Neural cell (in vitro differentiated cells): Measurements from ENCODE around the gene CCDC68. TPM values are rescaled to one million over a fixed set of nuclear protein-coding genes. Genes with fewer than 3 reads are reported as not detected.

Source experiments
- H2AFZ ChIP-seq: fragments of 200-600, 300-800 bp; sonication (generic), shearing (Covaris generic); 2 replicates; pipeline ENCODE4 v1.6.0; 2014; ENCODE audit warnings: low read depth, mild to moderate bottlenecking, antibody characterized with exemption, low read length, moderate library complexity
- H3F3A ChIP-seq: fragments of 200-600 bp; shearing (Covaris generic); 2 replicates; pipeline ENCODE4 v1.6.1; 2016; ENCODE audit warnings: mild to moderate bottlenecking, moderate library complexity, mixed read lengths, antibody characterized with exemption, low read length; ENCODE audit not compliant: insufficient read depth, poor library complexity, severe bottlenecking
- H3K27ac ChIP-seq: fragments of 200-600, 300-800 bp; sonication (generic), shearing (Covaris generic); 2 replicates; pipeline ENCODE4 v1.5.1; 2014; ENCODE audit warnings: mild to moderate bottlenecking, low read length, moderate library complexity
- H3K27me3 ChIP-seq: fragments of 300-800, 200-600 bp; sonication (generic), shearing (Covaris generic); 2 replicates; pipeline ENCODE4 v1.6.0; 2014; ENCODE audit warnings: mild to moderate bottlenecking, low read depth, low read length, moderate library complexity; ENCODE audit not compliant: insufficient read depth
- H3K36me3 ChIP-seq: fragments of 300-800, 200-600 bp; sonication (generic), shearing (Covaris generic); 2 replicates; pipeline ENCODE4 v1.5.1; 2014; ENCODE audit warnings: mild to moderate bottlenecking, antibody characterized with exemption, low read length, moderate library complexity; ENCODE audit not compliant: insufficient read depth
- H3K4me2 ChIP-seq: fragments of 300-800, 200-600 bp; sonication (generic), shearing (Covaris generic); 2 replicates; pipeline ENCODE4 v1.6.0; 2014; ENCODE audit warnings: mild to moderate bottlenecking, low read length
- H3K4me3 ChIP-seq: fragments of 300-800, 200-600 bp; sonication (generic), shearing (Covaris generic); 2 replicates; pipeline ENCODE4 v1.5.1; 2014; ENCODE audit warnings: mild to moderate bottlenecking, low read length, moderate library complexity
- H3K79me2 ChIP-seq: fragments of 200-600 bp; shearing (Covaris generic); replicated peaks from 2 replicates; pipeline ENCODE4 v1.6.0; 2014; ENCODE audit warnings: mild to moderate bottlenecking, low read length, moderate library complexity; ENCODE audit not compliant: insufficient read depth
- H3K9ac ChIP-seq: fragments of 300-800, 200-600 bp; sonication (generic), shearing (Covaris generic); 2 replicates; pipeline ENCODE4 v1.6.1; 2016; ENCODE audit warnings: mild to moderate bottlenecking, low read length, mixed read lengths
- H3K9me2 ChIP-seq: fragments of 200-600 bp; shearing (Covaris generic); 2 replicates; pipeline ENCODE4 v1.6.1; 2016; ENCODE audit warnings: mild to moderate bottlenecking, low read length, mixed read lengths; ENCODE audit not compliant: insufficient read depth
- H3K9me3 ChIP-seq: fragments of 200-600, 300-800 bp; sonication (generic), shearing (Covaris generic); 2 replicates; pipeline ENCODE4 v1.6.1; 2016; ENCODE audit warnings: mild to moderate bottlenecking, mixed run types, low read length, moderate library complexity, mixed read lengths
- H4K20me1 ChIP-seq: fragments of 200-600 bp; shearing (Covaris generic); 2 replicates; pipeline ENCODE4 v1.6.1; 2016; ENCODE audit warnings: mild to moderate bottlenecking, mixed run types; ENCODE audit not compliant: insufficient read depth
- EP300 ChIP-seq: fragments of 450-650 bp; conservative IDR thresholded peaks from 2 replicates; pipeline ENCODE4 v1.6.1; 2014; ENCODE audit warnings: antibody characterized with exemption, mild to moderate bottlenecking, moderate library complexity; ENCODE audit not compliant: poor library complexity, severe bottlenecking
- EZH2 ChIP-seq: fragments of 200-600, 300-800 bp; shearing (Covaris generic), sonication (generic); IDR thresholded peaks from 2 replicates; pipeline ENCODE4 v1.6.1; 2014; ENCODE audit warnings: antibody characterized with exemption, low read length, borderline replicate concordance, mild to moderate bottlenecking; ENCODE audit not compliant: insufficient read depth, poor library complexity, severe bottlenecking
- MXI1 ChIP-seq: fragments of 450-650 bp; conservative IDR thresholded peaks from 2 replicates; pipeline ENCODE4 v1.6.1; 2014; ENCODE audit warnings: antibody characterized with exemption, mild to moderate bottlenecking; ENCODE audit not compliant: poor library complexity, severe bottlenecking
- POLR2AphosphoS5 ChIP-seq: IDR thresholded peaks from 2 replicates; pipeline ENCODE4 v1.6.1; 2012
- RAD21 ChIP-seq: fragments of 450-650 bp; conservative IDR thresholded peaks from 2 replicates; pipeline ENCODE4 v1.6.1; 2014; ENCODE audit warnings: antibody characterized with exemption, mild to moderate bottlenecking, moderate library complexity
- SMC3 ChIP-seq: fragments of 450-650 bp; conservative IDR thresholded peaks from 2 replicates; pipeline ENCODE4 v1.6.1; 2014; ENCODE audit warnings: antibody characterized with exemption, mild to moderate bottlenecking, moderate library complexity; ENCODE audit not compliant: poor library complexity
- TAF1 ChIP-seq: IDR thresholded peaks from 2 replicates; pipeline ENCODE4 v1.6.1; 2012; ENCODE audit warnings: low read depth
- polyA plus RNA-seq: library from polyadenylated mRNA; depleted of rRNA; stranded (reverse); fragments of >200 nt; gene quantifications from 2 replicates; pipeline ENCODE4 v1.2.3, GENCODE V29; 2014
- TF ChIP-seq, protein P1 (sequence below): IDR thresholded peaks from 2 replicates; pipeline ENCODE4 v1.6.1; 2012; ENCODE audit warnings: borderline replicate concordance
- TF ChIP-seq, protein P2 (sequence below): fragments of 450-650 bp; IDR thresholded peaks from 2 replicates; pipeline ENCODE4 v1.5.1; 2014; ENCODE audit warnings: antibody characterized with exemption, mild to moderate bottlenecking, moderate library complexity; ENCODE audit not compliant: poor library complexity, severe bottlenecking

Gene CCDC68
- polyA plus RNA-seq, 1 donor from 2014 or later = 0.30 TPM

DNA sequence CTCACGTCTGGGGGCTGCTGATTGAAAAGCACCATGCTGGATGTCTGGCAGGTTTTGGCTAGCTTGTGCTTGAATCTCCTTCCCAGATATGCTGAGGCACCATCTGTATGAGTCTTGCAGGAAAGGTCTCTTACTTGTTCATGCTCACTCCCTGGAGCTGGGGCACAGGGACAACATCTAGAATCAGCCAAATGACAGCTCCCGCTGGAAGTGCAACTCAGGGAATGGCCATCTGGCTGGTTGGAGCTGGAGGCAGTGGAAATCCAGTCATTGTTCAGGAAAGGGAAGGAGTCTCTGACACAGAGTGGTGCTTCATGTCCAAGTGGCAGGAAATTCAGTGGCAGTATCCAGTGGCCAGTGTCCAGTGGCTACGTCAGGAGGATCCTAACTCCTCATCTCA lies 9.7 kb downstream of the CCDC68 start:
- Histone ChIP-seq H3K4me3 (no peak overlapping the region), H3K27me3 (no peaks in the 10 kb centered on the region), H3K9ac (no peak overlapping the region), H3K79me2 (no peaks in the 10 kb centered on the region), H3K4me2 (no peak overlapping the region), H3K9me2 (no peaks in the 10 kb centered on the region), H2AFZ (no peak overlapping the region), H3K9me3 (no peaks in the 10 kb centered on the region), H4K20me1 (no peaks in the 10 kb centered on the region), H3K27ac (no peak overlapping the region), H3F3A (no peaks in the 10 kb centered on the region), H3K36me3 (no peaks in the 10 kb centered on the region)
- no peak for TF ChIP-seq TAF1
- TF ChIP-seq EP300 = no peak
- TF ChIP-seq, protein P1, sequence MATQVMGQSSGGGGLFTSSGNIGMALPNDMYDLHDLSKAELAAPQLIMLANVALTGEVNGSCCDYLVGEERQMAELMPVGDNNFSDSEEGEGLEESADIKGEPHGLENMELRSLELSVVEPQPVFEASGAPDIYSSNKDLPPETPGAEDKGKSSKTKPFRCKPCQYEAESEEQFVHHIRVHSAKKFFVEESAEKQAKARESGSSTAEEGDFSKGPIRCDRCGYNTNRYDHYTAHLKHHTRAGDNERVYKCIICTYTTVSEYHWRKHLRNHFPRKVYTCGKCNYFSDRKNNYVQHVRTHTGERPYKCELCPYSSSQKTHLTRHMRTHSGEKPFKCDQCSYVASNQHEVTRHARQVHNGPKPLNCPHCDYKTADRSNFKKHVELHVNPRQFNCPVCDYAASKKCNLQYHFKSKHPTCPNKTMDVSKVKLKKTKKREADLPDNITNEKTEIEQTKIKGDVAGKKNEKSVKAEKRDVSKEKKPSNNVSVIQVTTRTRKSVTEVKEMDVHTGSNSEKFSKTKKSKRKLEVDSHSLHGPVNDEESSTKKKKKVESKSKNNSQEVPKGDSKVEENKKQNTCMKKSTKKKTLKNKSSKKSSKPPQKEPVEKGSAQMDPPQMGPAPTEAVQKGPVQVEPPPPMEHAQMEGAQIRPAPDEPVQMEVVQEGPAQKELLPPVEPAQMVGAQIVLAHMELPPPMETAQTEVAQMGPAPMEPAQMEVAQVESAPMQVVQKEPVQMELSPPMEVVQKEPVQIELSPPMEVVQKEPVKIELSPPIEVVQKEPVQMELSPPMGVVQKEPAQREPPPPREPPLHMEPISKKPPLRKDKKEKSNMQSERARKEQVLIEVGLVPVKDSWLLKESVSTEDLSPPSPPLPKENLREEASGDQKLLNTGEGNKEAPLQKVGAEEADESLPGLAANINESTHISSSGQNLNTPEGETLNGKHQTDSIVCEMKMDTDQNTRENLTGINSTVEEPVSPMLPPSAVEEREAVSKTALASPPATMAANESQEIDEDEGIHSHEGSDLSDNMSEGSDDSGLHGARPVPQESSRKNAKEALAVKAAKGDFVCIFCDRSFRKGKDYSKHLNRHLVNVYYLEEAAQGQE = no peak
- TF ChIP-seq MXI1 = no peak
- TF ChIP-seq, protein P2, sequence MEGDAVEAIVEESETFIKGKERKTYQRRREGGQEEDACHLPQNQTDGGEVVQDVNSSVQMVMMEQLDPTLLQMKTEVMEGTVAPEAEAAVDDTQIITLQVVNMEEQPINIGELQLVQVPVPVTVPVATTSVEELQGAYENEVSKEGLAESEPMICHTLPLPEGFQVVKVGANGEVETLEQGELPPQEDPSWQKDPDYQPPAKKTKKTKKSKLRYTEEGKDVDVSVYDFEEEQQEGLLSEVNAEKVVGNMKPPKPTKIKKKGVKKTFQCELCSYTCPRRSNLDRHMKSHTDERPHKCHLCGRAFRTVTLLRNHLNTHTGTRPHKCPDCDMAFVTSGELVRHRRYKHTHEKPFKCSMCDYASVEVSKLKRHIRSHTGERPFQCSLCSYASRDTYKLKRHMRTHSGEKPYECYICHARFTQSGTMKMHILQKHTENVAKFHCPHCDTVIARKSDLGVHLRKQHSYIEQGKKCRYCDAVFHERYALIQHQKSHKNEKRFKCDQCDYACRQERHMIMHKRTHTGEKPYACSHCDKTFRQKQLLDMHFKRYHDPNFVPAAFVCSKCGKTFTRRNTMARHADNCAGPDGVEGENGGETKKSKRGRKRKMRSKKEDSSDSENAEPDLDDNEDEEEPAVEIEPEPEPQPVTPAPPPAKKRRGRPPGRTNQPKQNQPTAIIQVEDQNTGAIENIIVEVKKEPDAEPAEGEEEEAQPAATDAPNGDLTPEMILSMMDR = no peak
- no peak for TF ChIP-seq POLR2AphosphoS5
- no peak for TF ChIP-seq RAD21
- TF ChIP-seq EZH2 = no peak
- no peak for TF ChIP-seq SMC3

DNA sequence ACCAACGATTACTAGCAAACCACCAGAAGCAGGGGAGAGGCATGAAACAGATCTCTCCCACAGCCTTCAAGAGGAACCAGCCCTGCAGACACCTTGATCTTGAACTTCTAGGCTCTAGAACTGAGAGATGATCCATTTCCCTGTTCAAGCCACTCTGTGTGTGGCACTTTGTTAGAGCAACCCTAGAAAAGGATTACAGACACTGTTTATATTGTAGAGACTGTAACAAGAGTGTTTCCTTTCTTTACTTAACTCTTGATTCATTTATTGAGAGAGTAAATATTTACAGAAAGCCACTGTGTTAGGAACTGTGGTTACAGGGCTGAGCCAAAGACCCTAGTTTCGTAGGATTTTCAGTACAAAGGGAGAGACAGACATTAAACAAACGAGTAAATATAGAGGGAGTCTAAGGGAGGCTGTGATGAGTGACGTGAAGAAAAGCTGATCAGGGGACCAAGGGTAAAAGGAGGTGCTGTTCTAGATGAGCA lies 10.9 kb downstream of the CCDC68 start:
- Histone ChIP-seq H3K36me3 (no peaks in the 10 kb centered on the region), H3F3A (no peaks in the 10 kb centered on the region), H2AFZ (no peak overlapping the region), H3K9me3 (no peaks in the 10 kb centered on the region), H3K4me2 (no peak overlapping the region), H4K20me1 (no peaks in the 10 kb centered on the region), H3K27me3 (no peaks in the 10 kb centered on the region), H3K27ac (no peak overlapping the region), H3K4me3 (no peak overlapping the region), H3K79me2 (no peaks in the 10 kb centered on the region), H3K9me2 (no peaks in the 10 kb centered on the region), H3K9ac (no peak overlapping the region)
- TF ChIP-seq POLR2AphosphoS5 (no peak), MXI1 (no peak), EP300 (no peak), EZH2 (no peak), TAF1 (no peak), SMC3 (no peak), RAD21 (no peak)
- TF ChIP-seq, protein P2 = no peak
- TF ChIP-seq, protein P1 = no peak
